Right cardiac atrium (tissue), 5 donors: Measurements from ENCODE around the gene SPINT1. TPM values are rescaled to one million over a fixed set of nuclear protein-coding genes. Genes with fewer than 3 reads are reported as not detected.
A peak's percentile ranks its signal among the peaks of the same experiment; 100 is the strongest.
"Not testable (repeated sequence)": the region's sequence is repeated elsewhere in the genome, so short reads cannot be mapped to it uniquely, and the experiment has no call there.

Experiments used
- ATAC-seq, 2 donors: fragments of 200-7000 bp; cut with Tn5 transposase; one replicate each; pipeline versions ENCODE4 v1.8.0 to v1.9.1; 2020; ENCODE audit warnings: moderate library complexity in 2 of 2, mild to moderate bottlenecking in 1 of 2
- DNase-seq, 3 donors: peaks; one replicate each; pipeline ENCODE4 v3.0.0-alpha.2; 2020
- H3K27ac ChIP-seq: one replicate; pipeline ENCODE4 v1.5.1; 2013; ENCODE audit warnings: mild to moderate bottlenecking, low read length, control low read depth, moderate library complexity
- H3K27me3 ChIP-seq: one replicate; pipeline ENCODE4 v1.6.1; 2013; ENCODE audit not compliant: control insufficient read depth, insufficient read depth
- H3K4me1 ChIP-seq: one replicate; pipeline ENCODE4 v1.6.1; 2013; ENCODE audit warnings: low read length; ENCODE audit not compliant: control insufficient read depth, insufficient read depth
- H3K4me3 ChIP-seq: one replicate; pipeline ENCODE4 v1.5.1; 2013; ENCODE audit warnings: low read length, control low read depth
- H3K9me3 ChIP-seq: one replicate; pipeline ENCODE4 v1.6.1; 2013; ENCODE audit warnings: low read length; ENCODE audit not compliant: control insufficient read depth
- WGBS: extraction: QIAGEN DNeasy Blood & Tissue Kit; methylation state at CpG from one replicate; pipeline ENCODE4 v1.1.7; 2013; 5-methylcytosine and 5-hydroxymethylcytosine counted together
- intact Hi-C, 4 donors: fragments of 100-400 bp; cut with DNase I; formaldehyde crosslinking; loops; one replicate each; pipeline versions ENCODE4 v1.11.0 to v1.14.0; 2022 to 2023
- polyA plus RNA-seq: library from polyadenylated mRNA; stranded (reverse); fragments of 200-250 nt; gene quantifications from one replicate; pipeline ENCODE4 v1.2.3, GENCODE V29; 2013
- total RNA-seq, 4 donors: library from RNA; stranded (reverse); fragmentation: NEBNext Ultra II Directional; extraction: Animal tissue kit (Norgen Biotek cat#: 25700); gene quantifications; one replicate each; pipeline ENCODE4 v1.2.1, GENCODE V29; 2021
- donor health status: healthy with polysubstance abuse.
- donor health status: DM: no; HTN: yes; CAD: no.
- donor health status: DM: no; HTN: no; CAD: no.
- donor health status: DM: no; HTN: yes; CAD: no; lungs with severe emphysema.
- donor health status: DM: yes; HTN: yes; CAD: no.

The SPINT1 gene
- total and polyA plus RNA-seq, 5 donors: 0.43 to 1.1 (median 0.58) TPM

GRCh38 chr15:40861147-40861546 is 17.3 kb downstream of the SPINT1 start:
- H3K27ac ChIP-seq, DNase-seq, H3K27me3 ChIP-seq, ATAC-seq, H3K9me3 ChIP-seq, H3K4me1 ChIP-seq, H3K4me3 ChIP-seq, intact Hi-C loops: not testable (repeated sequence)
- WGBS: 70% methylated on average over 4 of the region's 4 CpGs

GRCh38 chr15:40863660-40864270 is 19.9 kb downstream of the SPINT1 start:
- no peak overlapping the region for H3K4me3 ChIP-seq
- H3K27me3 ChIP-seq: no peaks in the 10 kb centered on the region
- intact Hi-C loops: no loop called here
- no peak overlapping the region for H3K27ac ChIP-seq
- H3K9me3 ChIP-seq: no peaks in the 10 kb centered on the region
- peak; percentile 58 to 74 for ATAC-seq
- DNase-seq: no peak
- WGBS: 40% methylated on average over 4 of the region's 4 CpGs
- no peaks in the 10 kb centered on the region for H3K4me1 ChIP-seq

DNA sequence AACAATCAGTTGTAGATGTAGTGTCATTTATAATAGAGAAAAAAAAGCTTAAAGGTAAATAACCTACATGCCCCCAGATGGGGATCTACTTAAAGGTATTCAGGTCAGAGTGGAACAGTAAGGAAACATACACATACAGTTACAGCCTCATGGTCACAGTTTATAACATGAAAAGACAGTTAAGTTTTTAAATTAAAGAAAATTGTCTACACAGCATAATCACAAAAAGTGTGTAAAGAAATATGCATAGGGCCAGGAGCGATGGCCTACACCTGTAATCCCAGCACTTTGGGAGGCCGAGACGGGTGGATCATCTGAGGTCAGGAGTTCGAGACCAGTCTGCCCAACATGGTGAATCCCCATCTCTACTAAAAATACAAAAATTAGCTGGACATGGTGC is 23.4 kb downstream of the SPINT1 start:
- ATAC-seq: no peak
- intact Hi-C loops: no loop called here

GRCh38 chr15:40869686-40870085 is 25.8 kb downstream of the SPINT1 start:
- no peak for DNase-seq
- no peak overlapping the region for H3K4me3 ChIP-seq
- intact Hi-C loops: no loop called here
- no peak for ATAC-seq
- H3K27me3 ChIP-seq: no peaks in the 10 kb centered on the region
- H3K4me1 ChIP-seq: no peaks in the 10 kb centered on the region
- no peak overlapping the region for H3K27ac ChIP-seq
- WGBS: 72% methylated on average over 5 of the region's 5 CpGs
- H3K9me3 ChIP-seq: no peaks in the 10 kb centered on the region

More for the DNA sequence above, 23.4 kb downstream of the SPINT1 start:
- H3K27ac ChIP-seq: no peak overlapping the region
- H3K4me3 ChIP-seq: no peak overlapping the region
- H3K4me1 ChIP-seq: no peaks in the 10 kb centered on the region
- H3K27me3 ChIP-seq: no peaks in the 10 kb centered on the region
- no peaks in the 10 kb centered on the region for H3K9me3 ChIP-seq
- no peak for DNase-seq
- whole genome bisulfite sequencing: 97% methylated on average over 4 of the region's 4 CpGs

- intact Hi-C loops: no loop called here
- DNase-seq (no peak), ATAC-seq (peak in 1 of 2 donors; percentile 33)
- no peaks in the 10 kb centered on the region for H3K27me3 ChIP-seq
- no peak overlapping the region for H3K4me3 ChIP-seq
- no peaks in the 10 kb centered on the region for H3K4me1 ChIP-seq
- 100% methylated on average over 1 of the region's 1 CpG for whole genome bisulfite sequencing
- H3K27ac ChIP-seq: no peak overlapping the region
- no peaks in the 10 kb centered on the region for H3K9me3 ChIP-seq
Observed at GRCh38 chr15:40870716-40871115, 26.9 kb downstream of the SPINT1 start.

DNA sequence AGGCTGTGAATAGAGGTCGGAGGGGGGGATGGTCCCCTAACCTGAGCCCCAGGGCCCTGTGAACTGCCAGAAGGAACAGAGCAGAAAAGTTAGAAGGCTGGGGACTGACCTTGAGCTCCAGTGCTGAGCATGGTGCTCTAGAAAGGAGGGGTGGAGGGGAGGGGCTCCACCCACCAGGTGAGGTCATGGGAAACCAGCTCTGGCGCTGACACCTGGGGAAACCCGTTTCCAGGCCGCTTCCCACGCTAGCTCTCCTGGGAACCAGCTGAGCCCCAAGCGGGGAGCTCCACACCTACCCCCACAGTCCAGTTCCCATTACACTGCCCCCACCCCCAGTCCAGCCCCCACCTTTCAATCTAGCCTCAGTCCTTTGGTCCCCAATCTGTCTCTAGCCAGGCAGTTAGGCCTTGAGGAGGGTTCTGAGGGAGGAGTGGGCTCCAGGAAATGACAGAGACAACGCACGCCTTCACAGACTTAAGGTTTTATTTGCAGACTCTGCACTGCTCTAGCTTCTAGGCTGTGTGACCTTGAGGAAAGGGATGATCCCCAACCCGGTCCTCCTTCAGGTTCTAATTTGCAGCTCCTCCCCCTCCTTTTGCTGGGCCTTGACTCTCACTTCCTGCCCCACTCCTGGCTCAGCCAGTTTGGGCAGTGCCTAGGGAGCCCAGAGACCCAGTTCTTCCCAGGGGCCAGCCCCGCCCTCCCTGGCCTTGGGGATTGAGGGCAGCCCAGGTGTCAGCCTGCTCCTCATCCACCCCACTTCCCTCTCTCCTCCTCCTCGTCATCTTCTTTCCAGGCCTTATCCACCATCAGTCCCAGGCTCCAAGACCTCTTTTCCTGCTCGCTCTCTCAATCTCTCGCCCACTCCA is 28.1 kb downstream of the SPINT1 start:
- H3K4me3 ChIP-seq: no peak overlapping the region
- intact Hi-C loops: no loop called here
- peak in 1 of 2 donors; percentile 39 for ATAC-seq
- no peak overlapping the region for H3K27ac ChIP-seq
- H3K9me3 ChIP-seq: no peaks in the 10 kb centered on the region
- WGBS: 86% methylated on average over 13 of the region's 13 CpGs
- DNase-seq: no peak
- H3K27me3 ChIP-seq: no peaks in the 10 kb centered on the region
- no peaks in the 10 kb centered on the region for H3K4me1 ChIP-seq

- DNase-seq (no peak), ATAC-seq (no peak)
- intact Hi-C loops: no loop called here
- Histone ChIP-seq H3K4me3 (peak overlapping the region; percentile 81), H3K27me3 (no peaks in the 10 kb centered on the region), H3K27ac (no peak overlapping the region), H3K4me1 (no peaks in the 10 kb centered on the region), H3K9me3 (no peaks in the 10 kb centered on the region)
- 64% methylated on average over 33 of the region's 33 CpGs for WGBS
Observed at GRCh38 chr15:40872791-40873693, 29.2 kb downstream of the SPINT1 start.

DNA sequence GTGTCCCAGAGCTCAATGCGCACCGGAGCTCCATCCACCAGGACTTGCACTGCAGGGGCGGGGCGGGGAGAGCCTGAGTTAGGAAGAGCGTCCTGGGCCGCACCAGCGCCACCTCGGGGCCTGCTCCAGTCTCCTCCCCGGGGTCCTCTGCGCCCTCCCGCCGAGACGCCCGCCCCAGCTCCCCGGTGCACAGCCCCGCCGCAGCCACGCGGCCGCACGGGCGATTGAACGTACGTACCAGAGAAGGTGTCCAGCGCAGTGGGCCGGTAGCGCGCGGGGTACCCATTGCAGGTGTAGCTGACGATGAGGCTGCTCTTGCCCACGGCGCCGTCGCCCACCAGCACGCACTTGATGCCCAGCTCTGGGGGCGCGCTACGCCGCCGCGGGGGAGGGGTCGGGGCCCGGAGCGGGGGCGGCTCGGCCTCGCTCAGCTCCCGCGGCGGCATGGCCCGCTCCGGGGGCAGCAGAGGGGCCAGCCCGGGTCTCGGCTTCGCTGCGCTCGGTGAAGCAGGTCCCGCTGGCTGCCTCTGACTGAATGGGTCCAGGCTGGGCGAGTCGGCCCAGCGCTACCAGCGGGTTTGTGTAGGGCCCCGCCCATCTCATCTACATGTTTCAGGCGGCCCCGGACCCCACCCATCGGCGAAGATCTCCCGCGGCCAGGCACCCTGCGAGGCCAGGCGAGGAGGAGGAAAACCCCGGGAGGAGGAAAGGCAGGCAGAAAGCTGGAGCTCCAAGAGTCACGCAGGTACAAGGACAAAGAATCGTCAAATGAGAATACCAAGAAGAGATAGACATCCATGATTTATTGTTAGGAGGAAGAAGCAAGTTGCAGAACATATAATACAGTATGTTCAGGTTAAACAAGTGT is 30.1 kb downstream of the SPINT1 start, which contains the start of gene RHOV:
RHOV (minus strand) TSS at position 541 of the 868 bp plus-strand sequence; CDS start at position 446, 95 bp downstream.
- intact Hi-C loops: no loop called here
- no peaks in the 10 kb centered on the region for H3K9me3 ChIP-seq
- H3K4me1 ChIP-seq: no peaks in the 10 kb centered on the region
- DNase-seq: peak; percentile 54 to 82 (median 79)
- peak; percentile 84 to 85 for ATAC-seq
- H3K27ac ChIP-seq: no peak within 1 kb of the TSS
- H3K27me3 ChIP-seq: no peaks in the 10 kb centered on the region
- under 1% methylated on average over 74 of the region's 74 CpGs for WGBS
- H3K4me3 ChIP-seq: peak within 1 kb of the TSS; percentile 81

DNA sequence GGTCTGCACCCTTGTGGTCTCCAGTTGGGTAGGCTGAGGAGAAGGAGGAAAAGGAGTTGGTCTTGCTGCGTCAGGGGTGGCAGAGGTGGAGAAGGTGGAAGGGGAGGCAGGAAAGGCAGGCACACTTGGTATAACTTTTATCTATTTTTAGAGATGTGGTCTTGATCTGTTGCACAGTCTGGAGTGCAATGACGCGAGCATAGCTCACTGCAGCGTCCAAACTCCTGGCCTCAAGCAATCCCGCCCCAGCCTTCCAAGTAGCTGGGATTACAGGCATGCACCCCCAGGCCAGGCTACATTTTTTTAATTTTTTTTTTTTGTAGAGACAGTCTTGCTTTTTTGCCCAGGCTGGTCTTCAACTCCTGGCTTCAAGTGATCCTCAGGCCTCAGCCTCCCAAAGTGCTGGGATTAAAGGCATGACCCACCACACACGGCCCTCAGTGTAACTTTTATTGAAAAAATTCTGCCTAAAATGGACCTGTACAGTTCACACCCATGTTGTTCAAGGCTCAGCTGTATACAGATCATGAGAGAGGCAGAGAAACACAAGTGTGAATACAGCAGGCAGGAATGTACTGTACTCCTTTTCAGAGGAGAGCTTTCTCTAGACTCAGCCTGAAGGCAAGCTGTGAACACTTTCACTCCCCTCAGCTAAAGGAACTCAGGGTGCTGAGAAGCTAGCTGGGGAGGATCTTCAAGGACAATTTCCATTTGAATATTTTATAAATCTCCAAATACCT is 32.3 kb downstream of the SPINT1 start:
- intact Hi-C loops: loop anchor here in 1 of 4 donors (5.0 kb wide), 1 partner anchor 354 kb away; no protein-coding TSS in a partner anchor
- Histone ChIP-seq H3K9me3 (no peaks in the 10 kb centered on the region), H3K27ac (no peak overlapping the region), H3K4me3 (no peak overlapping the region), H3K4me1 (no peaks in the 10 kb centered on the region), H3K27me3 (no peaks in the 10 kb centered on the region)
- no peak for DNase-seq
- WGBS: 88% methylated on average over 6 of the region's 6 CpGs
- no peak for ATAC-seq
